Endothelial cell of umbilical vein (primary cell): Measurements from ENCODE around the gene ADGRG3.

Experiments used
- CTCF ChIP-seq, 2 donors: IDR thresholded peaks; 1 replicate in 1 of 2; 2 replicates in 1 of 2; pipeline ENCODE4 v1.5.1; 2011; ENCODE audit warnings: low read length in 2 of 2, mild to moderate bottlenecking in 2 of 2, moderate library complexity in 2 of 2, control low read depth in 1 of 2, inconsistent platforms in 1 of 2, low read depth in 1 of 2; ENCODE audit not compliant: insufficient read depth in 1 of 2; ENCODE audit errors: extremely low read depth in 1 of 2
- EZH2 ChIP-seq: IDR thresholded peaks from 2 replicates; pipeline ENCODE4 v1.6.1; 2012; ENCODE audit warnings: borderline replicate concordance, low read depth, mild to moderate bottlenecking, moderate library complexity, low read length, inconsistent platforms; ENCODE audit not compliant: severe bottlenecking
- GATA2 ChIP-seq: IDR thresholded peaks from 2 replicates; pipeline ENCODE4 v1.7.0; 2011; ENCODE audit warnings: low read depth, mild to moderate bottlenecking, moderate library complexity, mixed read lengths, low read length; ENCODE audit not compliant: insufficient read length, insufficient read depth
- JUN ChIP-seq: IDR thresholded peaks from 2 replicates; pipeline ENCODE4 v1.6.1; 2011; ENCODE audit warnings: borderline replicate concordance, low read depth; ENCODE audit not compliant: insufficient read length, insufficient read depth
- MYC ChIP-seq: IDR thresholded peaks from one replicate; pipeline ENCODE4 v1.6.1; 2011; ENCODE audit warnings: mild to moderate bottlenecking, low read depth, low read length
- POLR2A ChIP-seq: IDR thresholded peaks from 2 replicates; pipeline ENCODE4 v1.6.1; 2012; ENCODE audit warnings: low read depth, mild to moderate bottlenecking, control low read depth, low read length
- POLR2AphosphoS5 ChIP-seq: IDR thresholded peaks from 2 replicates; pipeline ENCODE4 v1.6.1; 2012; ENCODE audit warnings: low read depth, mild to moderate bottlenecking, control low read depth, low read length, moderate library complexity; ENCODE audit not compliant: insufficient read depth

GRCh38 chr16:57643910-57644309, 24.2 kb upstream of the ADGRG3 start:
- TF ChIP-seq EZH2 (no peak), CTCF (IDR thresholded peaks at IDR 0.05; ENCODE audit: extremely low read depth in 1 of 2, insufficient read depth in 1 of 2, low read depth in 1 of 2, low read length in 2 of 2) (no peak), POLR2A (no peak), JUN (no peak), POLR2AphosphoS5 (no peak), GATA2 (no peak), MYC (no peak)
